GM12874 (cell line): ENCODE results near the gene NGF.

Source experiments
- CTCF ChIP-seq: IDR thresholded peaks from 2 replicates; pipeline ENCODE4 v1.5.1; 2011; ENCODE audit warnings: low read depth, mild to moderate bottlenecking, control low read depth, low read length, moderate library complexity; ENCODE audit not compliant: insufficient read depth

NGF gene

GRCh38 chr1:115341948-115342347 is 3.9 kb upstream of the NGF start:
- no peak for TF ChIP-seq CTCF

- no peak for TF ChIP-seq CTCF
Observed at GRCh38 chr1:115340879-115341278, 2.8 kb upstream of the NGF start.

DNA sequence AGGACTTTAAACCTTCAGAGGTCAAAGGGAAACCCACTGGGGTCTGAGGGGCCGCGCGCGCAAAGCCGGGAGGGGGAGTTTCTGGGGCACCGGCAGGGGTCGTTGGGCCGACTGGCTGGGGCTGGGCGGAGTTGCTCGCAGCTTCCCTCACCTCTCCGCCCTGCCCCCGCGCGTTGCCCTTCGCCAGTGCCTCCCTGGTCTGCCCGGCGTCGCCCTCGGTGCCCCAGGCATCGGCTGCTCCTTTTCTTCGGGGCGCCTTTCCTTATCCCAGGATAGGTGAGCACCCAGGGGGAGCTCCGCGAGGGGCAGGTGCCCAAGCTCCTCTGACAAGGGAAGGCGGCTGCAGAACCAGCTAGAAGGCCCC is 390 bp upstream of the NGF start:
- TF ChIP-seq CTCF = no peak

DNA sequence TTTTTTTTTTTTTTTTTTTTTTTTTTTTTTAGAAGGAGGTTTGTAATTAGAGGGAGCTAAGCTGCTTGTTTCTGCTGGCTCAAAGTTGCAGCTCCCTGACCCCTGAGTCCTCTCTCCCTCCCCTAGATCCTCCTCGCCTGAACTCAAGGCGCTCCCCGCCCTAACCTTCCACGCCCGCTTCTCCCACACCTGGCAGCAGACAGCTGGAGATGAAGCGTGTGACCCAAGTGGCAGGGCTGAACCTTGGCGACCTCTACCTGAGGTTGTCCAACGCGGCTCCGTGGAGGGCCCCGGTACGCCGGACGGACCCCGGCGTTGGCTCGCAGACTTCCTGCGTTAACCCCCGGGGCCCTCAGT is 795 bp downstream of the NGF start:
- TF ChIP-seq CTCF = no peak

DNA sequence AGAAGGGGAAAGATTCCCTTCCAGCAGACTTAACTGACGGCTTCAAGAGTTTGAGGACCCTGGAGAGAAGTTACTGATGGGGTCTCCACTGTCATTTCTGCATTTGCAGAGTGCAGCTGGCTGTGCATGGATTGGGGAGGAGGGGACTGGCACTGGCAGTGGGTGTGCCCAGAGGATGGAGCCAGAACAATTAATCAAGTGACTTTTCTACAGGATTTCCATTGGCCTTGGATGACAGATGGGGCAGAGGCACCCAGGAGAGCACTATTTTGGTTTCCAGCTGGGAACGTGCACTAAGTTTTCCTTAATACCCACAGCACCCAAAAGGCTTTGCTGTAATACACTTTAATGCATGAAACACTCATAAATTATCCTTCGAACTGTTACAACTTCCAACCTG is 1.3 kb downstream of the NGF start:
- TF ChIP-seq CTCF = no peak

GRCh38 chr1:115332813-115333608 is 5.0 kb downstream of the NGF start:
- TF ChIP-seq CTCF = no peak

- no peak for TF ChIP-seq CTCF
Observed at GRCh38 chr1:115331558-115332331, 6.3 kb downstream of the NGF start.
